HG02588 (cell line): ENCODE results near the gene PAX2.

Source experiments
- ATAC-seq: cut with Tn5 transposase; IDR thresholded peaks from one replicate; pipeline ENCODE4 v1.9.1; 2021; ENCODE audit warnings: mild to moderate bottlenecking, moderate library complexity; ENCODE audit not compliant: unreplicated experiment

The PAX2 gene

DNA sequence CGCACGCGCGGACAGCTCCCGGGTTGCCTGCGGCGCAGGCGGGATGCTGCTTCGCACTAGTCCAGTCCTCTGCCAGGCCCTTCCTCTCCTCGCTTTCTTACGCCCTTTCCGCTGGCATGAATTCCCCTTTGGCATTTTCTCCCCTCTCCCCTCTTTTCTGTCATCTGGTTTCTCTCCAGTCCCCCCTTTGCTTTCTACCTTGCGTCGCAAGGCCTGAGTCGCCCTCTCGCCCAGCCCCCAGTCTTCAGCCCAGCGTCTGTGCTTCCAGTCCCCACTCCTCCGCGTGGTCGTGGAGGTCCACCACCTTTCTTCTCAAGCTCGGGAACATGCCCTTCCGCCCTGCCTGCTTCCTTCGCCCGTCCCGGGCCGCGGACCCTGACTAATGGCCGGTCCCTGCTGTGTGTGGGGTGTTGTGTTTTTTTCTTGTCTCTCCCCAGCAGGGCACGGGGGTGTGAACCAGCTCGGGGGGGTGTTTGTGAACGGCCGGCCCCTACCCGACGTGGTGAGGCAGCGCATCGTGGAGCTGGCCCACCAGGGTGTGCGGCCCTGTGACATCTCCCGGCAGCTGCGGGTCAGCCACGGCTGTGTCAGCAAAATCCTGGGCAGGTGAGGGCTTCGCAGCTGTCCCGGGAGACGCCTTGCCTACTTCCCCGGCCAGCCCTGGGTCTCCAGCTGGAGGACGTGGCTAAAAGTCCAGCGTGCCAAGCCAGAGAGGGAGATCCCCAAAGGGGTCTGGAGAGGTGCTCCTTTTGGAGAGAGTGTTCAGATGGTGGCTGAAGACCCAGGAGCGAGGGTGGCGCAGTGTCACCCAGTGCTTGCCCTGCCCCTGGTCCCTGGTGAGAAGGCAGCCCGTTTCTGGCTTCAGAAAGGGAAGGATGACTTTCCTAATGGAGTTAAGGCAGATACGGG lies 4.2 kb downstream of the PAX2 start:
- no peak for ATAC-seq

DNA sequence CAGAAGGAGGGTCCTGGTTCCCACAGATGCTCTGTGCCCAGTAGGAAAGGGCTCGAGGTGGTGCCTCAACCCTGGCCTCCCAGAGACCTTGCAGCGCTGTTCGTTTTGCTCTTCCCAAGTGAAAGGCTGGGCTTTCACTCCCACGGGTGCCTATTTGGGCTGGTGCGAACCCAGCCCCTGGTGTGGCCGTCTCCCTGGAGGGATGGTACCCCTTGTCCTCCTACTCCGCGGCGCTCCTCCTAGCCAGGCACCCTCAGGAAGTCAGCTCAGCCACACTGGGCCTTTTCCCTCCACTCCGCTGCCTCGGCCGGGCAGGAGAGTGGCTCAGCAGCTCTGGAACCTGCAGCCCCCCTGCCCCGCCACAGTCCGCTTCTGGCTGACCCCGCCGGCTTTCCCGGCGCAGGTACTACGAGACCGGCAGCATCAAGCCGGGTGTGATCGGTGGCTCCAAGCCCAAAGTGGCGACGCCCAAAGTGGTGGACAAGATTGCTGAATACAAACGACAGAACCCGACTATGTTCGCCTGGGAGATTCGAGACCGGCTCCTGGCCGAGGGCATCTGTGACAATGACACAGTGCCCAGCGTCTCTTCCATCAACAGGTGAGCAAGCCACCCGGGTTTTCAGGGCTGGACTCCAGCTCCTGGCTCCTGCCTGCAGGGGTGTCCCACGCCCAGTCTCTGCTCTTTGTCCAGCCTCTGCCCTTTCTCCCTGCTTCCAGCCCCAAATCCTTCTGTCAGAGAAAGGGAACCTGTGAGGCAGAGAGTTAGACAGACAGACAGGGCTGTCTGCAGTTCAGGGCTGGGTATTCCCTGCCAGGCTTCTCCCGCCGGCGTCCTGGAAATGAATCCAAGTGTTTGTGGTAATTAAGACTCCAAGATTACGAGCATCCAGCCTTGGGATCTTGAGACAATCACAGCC lies 5.2 kb downstream of the PAX2 start:
- ATAC-seq = no peak

DNA sequence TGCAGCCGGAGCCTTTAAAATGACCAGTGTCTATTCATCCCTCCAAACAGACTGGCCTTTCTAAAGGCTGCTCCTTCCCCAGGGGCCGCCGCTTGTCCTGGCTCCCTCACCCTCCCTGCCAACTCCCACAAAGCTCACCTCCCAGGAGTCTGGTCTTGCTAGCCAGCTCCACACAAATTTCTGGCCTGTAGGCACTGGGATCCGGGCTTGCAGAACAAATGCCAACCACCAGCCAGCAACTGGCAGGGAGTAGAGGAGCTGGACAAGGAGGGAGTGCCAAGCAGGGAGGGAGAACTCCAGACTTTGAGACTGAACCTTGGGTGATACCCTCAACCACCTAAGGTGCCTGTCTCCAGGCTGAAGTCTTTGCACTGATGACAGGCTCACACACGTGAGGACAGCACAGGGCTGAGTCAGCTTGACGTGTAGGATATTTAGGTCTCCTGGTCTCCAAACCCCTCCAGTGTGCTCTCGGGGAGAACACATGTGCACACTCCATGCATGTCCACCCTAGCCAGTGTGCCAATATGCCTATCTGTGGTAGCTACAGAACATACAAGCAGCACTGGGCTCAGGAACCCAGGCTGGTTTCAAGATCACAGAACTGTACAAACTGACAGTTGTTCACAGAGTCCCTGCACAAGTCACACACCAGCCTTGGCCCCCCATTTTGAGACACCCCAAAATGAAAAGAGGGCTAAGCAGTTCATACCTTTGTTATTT lies 6.0 kb downstream of the PAX2 start:
- no peak for ATAC-seq

DNA sequence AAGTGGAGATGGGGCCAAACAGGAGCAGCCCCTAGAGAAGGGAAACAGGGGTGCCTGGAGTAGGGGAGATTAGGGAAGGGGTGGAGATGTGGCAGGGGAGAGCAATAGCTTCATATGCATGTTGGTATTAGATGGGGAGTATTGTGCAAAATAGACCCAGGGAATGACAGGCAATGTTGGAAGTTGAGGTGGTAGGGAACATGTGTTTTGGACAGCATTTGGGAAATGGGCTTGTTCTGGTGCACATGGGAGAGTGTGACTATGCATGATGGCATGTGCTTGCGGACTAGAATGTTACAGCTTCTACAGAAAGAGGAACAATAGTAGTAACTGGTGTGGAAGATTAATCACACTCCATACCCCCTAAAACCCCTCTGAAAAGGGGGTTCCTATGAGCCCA lies 10.4 kb downstream of the PAX2 start:
- ATAC-seq = no peak

DNA sequence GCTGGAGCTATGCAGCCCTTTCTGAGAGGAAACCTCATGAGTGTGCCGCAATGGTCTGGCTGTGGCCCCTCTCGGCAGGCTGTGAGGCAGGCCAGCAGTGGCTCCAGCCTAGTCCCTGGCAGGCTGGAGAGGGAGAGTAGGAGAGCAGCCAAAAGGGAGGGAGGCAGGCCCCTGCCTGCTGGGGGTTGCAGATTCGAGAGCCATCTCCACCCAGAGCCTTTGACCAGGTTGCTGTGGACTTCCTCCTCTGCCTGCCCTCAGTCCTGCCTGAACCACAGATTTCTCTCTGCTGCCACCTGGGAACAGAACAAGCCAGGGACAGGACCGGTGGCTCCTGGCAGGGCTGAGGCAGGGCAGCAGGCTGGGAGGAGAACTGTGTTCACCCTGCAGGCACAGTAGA lies 13.9 kb downstream of the PAX2 start:
- no peak for ATAC-seq

DNA sequence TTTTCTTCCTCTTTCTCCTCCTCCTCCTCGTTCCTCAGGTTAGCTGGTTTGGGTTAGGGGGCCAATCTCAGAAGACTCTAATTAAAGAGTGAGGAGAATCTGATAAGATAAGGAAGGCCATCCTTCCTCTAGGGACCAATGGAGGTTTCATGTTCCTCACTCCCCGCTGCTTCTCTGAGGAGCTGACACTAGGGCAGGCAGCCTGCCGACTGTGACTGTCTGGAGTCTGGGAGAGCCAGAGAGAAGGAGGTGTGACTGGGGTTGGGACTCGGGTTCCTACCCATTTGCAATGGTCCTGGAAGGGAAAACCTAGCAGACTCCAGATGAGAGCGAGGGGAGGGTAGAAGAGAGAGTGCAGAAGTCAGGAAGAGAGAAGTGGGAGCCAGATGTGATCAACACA lies 15.3 kb downstream of the PAX2 start:
- ATAC-seq = no peak

DNA sequence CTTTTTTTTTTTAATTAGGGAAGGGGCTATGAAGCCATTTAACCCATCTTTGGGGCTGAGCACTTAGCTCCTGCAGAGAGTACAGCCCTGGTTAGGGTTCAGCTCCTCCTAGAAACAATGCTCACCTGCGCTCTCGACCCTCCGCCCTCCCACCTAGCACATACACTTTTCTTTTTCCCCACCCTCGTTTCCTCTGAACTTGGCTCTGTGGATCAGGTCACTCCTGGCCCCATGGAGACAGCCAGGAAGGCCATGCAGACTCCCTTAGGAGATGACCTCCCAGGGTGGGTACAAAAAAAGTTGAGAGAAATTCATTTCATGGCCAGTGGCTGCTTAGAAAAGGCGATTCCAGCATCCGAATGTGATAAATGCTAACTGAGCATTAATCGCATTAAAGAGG lies 15.8 kb downstream of the PAX2 start:
- no peak for ATAC-seq

DNA sequence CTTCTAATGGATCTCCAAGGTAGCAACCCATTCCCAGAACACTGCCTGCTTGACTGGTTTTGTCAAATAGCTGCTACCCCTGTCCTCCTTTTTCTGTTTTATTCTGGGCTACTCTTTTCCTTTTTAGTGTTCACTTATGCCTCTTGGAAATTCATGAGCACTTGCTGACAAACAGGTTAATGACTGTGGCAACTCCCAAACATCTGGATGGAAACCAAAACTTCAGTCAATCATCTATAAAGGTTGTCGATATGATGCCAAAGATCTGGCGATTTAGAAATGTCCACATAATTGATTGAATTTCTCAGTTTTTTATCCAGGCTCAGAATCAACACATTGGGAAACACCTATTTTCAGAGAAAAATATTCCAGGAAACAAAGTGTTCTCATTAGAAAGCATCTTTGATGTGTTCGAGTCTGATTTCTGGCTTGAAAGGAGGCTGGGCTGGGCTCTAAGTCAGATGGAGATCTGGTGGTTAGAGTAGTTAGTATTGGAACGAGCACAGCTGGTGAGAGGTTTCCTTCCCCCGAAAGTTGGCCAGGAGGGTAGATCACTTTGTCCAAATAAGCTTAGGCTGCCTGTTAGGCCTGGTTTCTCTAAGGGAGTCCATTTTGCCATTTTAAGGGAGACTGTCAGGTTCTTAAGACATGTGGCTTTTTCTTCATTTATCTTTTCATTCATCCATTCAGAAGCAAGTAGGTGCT lies 17.8 kb downstream of the PAX2 start:
- ATAC-seq = no peak

DNA sequence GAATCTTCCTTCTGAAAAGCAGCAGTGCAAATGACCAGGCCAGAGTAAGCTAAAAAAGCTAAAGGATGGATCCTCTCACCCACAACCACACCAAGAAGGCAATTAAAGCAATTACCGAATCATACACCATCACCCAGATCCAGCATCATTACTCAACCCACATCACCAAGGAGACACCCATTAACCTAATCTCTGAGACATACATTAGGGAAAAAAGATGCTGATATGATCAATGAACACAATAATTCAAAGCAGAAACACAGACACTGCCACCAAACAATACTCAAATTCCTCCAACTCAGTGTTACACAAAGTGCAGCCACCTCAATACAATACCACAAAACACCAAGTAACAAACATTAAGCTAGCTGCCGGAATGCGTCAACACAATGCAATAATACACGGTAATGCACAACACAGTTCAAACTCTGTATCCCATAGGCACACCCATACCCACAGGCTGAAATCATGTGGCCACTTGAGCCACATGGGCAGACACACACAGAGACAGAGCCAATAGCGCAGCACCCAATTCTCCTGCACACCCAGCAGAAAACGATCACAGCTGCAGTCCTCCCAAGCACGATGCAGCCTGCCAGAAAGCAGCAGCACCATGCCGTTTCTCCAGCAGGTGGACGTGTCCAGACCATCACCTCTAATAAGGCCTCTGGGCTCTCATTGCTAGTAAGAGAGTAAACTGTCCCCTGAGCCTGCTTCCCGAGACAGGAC lies 21.5 kb downstream of the PAX2 start:
- no peak for ATAC-seq

DNA sequence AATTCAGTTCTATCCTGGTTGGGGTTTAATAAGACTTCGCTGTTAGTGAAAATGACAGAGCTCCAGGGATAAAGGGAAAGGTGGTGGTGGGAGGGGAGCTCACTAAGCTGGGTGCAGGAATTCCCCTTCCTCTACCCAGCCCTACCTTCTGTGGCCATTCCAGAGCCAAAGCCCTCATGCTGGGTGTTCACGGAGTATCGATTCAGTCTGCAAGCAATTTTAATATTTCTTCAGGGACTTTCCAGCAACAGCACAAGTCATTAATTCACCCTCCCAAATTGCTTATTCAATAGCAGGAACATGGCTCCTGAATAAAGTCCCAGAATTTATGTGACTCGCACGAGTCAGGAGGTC lies 22.0 kb downstream of the PAX2 start:
- no peak for ATAC-seq

DNA sequence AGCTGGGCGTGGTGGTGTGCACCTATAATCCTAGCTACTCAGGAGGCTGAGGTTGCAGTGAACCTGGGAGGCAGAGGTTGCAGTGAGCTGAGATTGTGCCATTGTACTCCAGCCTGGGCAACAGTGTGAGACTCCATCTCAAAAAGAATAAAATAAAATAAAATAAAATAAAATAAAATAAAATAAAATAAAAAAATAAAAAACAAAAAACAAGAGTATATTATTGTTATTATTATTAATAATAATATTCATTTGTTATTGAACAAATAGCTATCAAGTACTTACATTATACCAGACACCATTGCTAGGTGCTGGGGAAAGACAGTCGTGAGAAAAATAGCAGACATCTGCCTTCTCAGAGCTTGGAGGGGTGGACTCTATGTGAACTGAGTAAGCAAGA lies 24.1 kb downstream of the PAX2 start:
- no peak for ATAC-seq

DNA sequence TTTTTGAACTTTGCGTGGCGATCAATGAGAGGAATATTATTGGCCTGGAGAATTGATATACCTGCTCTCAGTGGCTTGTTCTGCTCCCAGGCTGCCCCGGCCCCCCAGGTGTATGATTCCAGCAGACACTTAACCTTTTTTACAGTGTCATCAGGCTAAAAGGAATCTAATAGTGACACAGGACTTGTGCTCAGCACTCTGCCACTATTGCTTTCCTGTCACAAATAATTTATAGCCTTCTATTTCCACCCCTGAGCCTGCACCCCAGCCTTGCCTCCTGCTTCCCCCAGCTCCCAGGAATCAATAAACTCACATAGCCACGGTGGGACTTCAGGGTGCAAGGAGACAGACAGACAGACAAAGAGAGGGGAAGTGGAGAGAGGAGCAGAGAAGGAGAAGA lies 28.3 kb downstream of the PAX2 start:
- no peak for ATAC-seq

DNA sequence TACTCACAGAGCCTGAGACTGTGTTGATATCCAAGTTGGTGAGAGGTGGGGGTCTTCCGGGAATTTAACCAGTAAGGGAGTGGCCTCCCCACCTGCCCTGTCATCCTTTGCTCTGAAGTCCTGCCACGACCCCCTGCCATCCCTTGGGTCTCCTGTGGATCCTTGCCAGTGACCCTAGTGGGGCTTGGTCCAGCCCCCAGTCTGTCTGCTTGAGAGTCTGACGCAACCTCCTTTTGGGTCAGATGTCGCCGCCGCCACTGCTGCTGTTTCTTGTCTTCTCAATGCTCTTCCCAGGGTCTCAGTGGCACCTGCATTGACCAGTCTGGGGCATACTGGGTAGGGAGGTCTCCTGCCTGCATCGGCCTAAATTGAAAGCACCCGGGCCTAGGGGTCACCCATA lies 28.8 kb downstream of the PAX2 start:
- ATAC-seq = no peak

DNA sequence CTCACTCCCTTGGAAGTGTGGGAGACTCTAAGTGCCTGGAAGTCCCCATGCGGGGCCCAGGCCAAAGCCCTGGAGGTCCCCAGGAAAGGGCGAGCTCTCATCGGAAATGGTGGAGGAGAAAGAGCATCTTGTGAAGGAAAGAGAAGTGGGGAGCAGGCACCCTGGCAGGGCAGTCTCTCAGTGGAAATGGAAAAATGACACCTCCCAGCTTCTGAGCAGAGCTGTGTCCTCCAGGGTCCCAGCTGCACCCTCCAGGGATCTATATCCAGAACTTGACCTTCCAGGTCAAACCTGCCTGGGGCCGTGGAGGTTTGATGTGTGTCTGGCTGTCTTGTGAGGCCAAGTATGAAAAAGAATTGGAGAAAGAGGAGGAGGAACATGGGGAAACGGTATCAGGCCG lies 29.5 kb downstream of the PAX2 start:
- ATAC-seq = no peak

DNA sequence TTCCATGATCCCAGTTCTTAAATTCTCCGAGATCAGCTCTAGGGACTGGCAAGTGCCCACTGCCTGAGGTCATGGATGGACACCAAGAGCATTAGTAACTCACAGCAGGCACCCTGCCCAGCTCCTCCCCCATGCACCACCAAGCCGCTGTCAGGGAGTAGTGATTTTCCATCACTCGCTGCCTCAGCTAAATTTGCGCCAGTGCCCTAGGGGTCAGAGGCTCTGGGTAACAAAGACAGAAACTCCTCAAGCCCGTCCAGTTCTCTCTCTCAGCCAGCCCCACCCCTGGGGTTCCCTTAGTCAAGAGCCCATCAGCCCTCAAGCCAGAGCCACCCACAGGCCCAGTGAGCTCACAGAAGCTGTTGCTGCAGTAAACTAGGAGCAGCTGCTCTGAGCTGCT lies 30.0 kb downstream of the PAX2 start:
- ATAC-seq = no peak

DNA sequence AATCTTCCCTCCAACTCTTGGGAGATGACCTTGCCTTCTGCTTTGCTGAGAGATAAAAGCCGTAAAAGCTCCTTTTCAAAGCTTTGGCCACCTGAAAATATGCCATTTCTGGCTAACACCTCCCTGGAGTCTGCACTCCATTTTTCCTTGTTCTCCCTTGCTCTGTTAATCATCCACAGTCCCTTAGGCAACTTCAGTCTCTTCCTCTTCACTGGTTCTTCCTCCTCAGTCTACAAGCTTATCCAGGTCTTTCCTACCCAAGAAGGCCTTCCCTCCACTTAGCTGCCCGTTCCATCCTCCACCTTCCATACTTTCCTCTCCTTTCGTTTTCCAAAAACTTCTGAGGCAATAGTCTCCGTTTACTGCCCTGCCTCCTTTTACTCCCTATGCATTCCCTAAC lies 30.5 kb downstream of the PAX2 start:
- no peak for ATAC-seq

DNA sequence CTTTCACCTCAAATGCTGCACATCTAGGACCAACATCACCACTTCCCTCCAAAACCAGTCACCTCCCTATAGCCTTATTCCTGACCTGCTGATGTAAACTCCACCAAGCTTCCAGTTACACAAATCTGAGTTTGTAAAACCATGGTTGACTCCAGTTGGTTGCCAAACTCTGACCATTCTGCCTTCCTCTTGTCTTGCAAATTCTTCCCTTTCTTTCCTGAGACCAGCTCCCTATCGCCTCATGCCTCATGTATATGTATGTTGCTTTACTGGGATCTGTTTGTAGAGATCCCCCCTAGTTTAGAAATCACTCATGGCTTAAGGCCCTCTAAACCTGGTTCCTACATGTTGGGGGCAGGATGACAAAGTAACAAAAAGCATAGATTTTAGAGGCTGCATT lies 31.3 kb downstream of the PAX2 start:
- no peak for ATAC-seq

DNA sequence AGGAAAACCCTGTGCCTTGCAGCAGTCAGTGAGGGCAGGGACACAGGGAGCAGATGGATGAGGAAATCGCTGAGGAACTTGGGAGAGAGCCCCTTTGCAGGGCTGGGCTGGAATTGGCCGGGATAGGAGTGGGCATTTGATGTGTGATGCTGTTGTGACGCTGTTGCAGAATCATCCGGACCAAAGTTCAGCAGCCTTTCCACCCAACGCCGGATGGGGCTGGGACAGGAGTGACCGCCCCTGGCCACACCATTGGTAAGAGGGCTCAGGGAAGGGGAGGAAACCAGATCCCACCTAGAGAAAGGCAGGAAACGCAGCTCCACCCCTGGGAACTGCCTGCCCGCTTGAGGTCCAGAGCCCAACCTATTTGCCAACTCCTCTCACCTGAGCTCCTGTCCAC lies 33.9 kb downstream of the PAX2 start:
- no peak for ATAC-seq

DNA sequence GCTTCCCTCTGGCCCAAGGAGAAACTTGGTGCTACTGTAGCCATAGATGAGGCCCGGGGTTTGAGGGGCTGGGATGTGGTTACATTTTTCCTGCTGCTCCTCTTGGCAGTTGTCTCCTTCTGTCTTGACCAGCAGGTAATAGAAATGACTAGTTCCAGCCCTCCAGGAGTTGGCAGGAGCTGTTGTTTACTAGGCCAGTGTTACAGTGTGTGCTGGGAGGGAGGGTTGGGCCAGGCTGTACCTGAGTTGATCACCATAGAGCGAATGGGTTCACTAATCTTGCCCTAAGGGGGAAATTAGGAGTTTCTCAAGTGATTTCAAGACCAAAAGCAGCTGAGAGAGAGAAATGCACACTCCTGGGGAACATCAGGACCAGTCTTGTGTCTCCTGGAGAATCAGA lies 34.9 kb downstream of the PAX2 start:
- no peak for ATAC-seq

DNA sequence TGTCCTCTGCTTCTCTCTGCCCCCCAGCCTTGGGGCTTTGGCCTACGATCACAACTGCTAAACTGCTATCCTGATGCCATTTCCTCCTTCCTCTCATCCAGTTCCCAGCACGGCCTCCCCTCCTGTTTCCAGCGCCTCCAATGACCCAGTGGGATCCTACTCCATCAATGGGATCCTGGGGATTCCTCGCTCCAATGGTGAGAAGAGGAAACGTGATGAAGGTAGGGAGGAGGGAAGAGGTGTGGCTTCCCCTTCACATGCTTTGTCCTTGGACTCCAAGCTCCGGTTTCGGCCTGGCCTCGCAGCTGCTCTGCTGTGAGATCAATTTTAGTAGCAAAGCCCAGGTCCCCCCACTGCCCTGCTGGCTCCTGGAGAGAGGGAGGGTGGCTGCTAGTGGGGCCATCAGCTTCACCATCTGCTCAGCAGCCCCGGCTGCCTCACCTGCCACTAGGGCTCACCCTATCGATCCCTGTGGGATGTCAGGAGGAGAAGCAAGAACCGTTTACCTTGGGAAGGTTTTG lies 35.8 kb downstream of the PAX2 start:
- no peak for ATAC-seq
